GM20000 (cell line): ENCODE measurements around the gene TKT.

Experiments used
- DNase-seq: peaks from one replicate; pipeline ENCODE4 v3.0.0; 2012; ENCODE audit warnings: low spot score
- TF ChIP-seq, protein P1 (sequence below): IDR thresholded peaks from 2 replicates; pipeline ENCODE4 v1.5.1; 2012; ENCODE audit warnings: mild to moderate bottlenecking, control low read depth; ENCODE audit errors: extremely low read depth, missing control alignments

Gene TKT

GRCh38 chr3:53223541-53223966 lies 32.3 kb downstream of the TKT start:
- no peak for DNase-seq
- TF ChIP-seq, protein P1, sequence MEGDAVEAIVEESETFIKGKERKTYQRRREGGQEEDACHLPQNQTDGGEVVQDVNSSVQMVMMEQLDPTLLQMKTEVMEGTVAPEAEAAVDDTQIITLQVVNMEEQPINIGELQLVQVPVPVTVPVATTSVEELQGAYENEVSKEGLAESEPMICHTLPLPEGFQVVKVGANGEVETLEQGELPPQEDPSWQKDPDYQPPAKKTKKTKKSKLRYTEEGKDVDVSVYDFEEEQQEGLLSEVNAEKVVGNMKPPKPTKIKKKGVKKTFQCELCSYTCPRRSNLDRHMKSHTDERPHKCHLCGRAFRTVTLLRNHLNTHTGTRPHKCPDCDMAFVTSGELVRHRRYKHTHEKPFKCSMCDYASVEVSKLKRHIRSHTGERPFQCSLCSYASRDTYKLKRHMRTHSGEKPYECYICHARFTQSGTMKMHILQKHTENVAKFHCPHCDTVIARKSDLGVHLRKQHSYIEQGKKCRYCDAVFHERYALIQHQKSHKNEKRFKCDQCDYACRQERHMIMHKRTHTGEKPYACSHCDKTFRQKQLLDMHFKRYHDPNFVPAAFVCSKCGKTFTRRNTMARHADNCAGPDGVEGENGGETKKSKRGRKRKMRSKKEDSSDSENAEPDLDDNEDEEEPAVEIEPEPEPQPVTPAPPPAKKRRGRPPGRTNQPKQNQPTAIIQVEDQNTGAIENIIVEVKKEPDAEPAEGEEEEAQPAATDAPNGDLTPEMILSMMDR = no peak

- TF ChIP-seq, protein P1 = no peak
- DNase-seq = no peak
Measured at GRCh38 chr3:53223025-53223424, 32.8 kb downstream of the TKT start.

DNA sequence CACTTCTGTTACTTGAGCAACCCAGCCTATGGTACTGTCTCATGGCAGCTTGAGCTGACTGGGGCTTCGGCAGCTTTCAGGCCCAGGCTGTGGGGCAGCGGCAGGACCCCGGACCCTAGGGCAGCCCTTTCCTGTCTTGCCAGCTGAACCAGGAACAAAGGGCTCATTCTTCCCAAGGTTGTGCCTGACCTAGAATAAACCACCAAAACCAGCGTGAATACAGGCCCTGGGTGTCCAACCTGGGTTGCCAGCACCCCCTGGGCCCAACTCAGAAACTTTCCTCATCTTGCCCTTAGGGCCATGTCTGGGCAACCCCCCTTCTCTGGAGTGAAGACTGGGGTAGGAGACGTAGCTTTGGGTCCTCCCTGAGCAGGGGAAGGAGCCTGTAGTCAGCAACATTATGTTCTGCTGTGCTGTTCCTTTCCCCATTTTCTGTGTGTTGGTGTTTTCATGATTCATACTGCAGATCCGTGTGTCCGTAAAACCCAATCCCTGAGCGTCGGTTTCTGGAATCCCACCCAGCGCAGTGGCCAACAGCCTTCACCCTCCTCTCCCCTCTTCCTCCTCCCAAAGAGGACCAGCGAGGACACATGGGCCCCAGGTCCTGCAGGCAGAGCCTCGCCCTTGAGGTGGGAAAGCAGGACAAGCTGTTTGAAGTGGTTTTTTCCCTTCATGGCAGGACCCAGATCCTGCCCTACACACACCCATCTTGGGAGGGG lies 33.5 kb downstream of the TKT start:
- no peak for DNase-seq
- TF ChIP-seq, protein P1 = no peak

GRCh38 chr3:53221827-53222182 lies 34.0 kb downstream of the TKT start:
- no peak for DNase-seq
- TF ChIP-seq, protein P1 = no peak

DNA sequence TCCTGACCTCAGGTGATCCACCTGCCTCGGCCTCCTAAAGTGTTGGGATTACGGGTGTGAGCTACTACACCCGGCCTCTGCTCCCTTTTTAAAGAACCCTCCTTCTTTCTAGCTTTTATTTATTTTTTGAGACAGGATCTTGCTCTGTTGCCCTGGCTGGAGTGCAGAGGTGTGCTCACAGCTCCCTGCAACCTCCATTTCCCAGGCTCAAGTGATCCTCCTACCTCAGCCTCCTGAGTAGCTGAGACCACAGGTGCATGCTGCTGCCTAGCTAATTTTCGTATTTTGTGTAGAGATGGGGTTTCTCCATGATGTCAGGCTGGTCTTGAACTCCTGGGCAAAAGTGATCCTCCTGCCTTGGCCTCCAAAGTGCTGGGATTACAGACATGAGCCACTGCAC lies 34.5 kb downstream of the TKT start:
- TF ChIP-seq, protein P1 = no peak

DNA sequence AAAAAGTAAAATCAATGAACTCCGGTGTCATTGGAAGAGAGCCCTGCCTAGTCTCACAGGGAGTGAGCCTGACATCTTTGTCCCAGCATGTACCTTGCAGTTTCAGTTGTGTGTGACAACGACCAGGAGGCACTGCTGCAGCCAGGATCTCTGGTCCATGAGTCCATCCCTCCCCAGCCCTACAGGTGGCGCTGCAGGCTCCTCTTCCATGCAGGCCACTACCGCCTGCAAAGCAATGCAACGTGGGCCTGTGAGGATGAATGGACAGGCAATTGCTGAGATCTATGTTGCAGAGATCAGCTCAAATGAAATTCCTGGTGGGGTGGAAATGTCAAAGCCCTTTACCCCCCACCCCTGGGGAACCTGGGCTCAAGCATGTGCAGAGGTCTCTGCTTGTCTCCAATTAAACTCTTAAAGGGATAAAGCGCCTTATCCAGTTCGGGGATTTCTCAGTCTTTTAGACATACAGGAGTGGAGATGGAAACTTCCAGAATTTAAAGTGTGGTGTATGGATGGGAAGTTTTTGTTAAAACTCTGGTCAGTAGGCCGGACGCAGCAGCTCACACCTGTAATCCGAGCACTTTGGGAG lies 35.8 kb downstream of the TKT start:
- DNase-seq = peak; percentile 82
- TF ChIP-seq, protein P1 = peak; percentile 67

More for the DNA sequence above, 34.5 kb downstream of the TKT start:
- no peak for DNase-seq

- TF ChIP-seq, protein P1 = no peak
- no peak for DNase-seq
Measured at GRCh38 chr3:53218131-53218530, 37.7 kb downstream of the TKT start.
